Motor neuron (in vitro differentiated cells): ENCODE measurements around the gene UROC1. TPM values are rescaled to one million over a fixed set of nuclear protein-coding genes. Genes with fewer than 3 reads are reported as not detected.

Experiments
- ATAC-seq, 8 experiments: fragments of 200-7000 bp; cut with Tn5 transposase; replicated peaks in 6 of 8; 2 replicates each; pipeline ENCODE4 v1.8.0; 2021; ENCODE audit warnings: mild to moderate bottlenecking in 8 of 8, moderate library complexity in 8 of 8
- H3K27ac ChIP-seq, 2 donors: fragments of 250-450 bp; sonication (Bioruptor Pico); 2 replicates each; pipeline ENCODE4 v1.9.0; 2021; ENCODE audit warnings: antibody characterized with exemption in 2 of 2, mild to moderate bottlenecking in 2 of 2, moderate library complexity in 1 of 2
- H3K4me1 ChIP-seq, 2 donors: fragments of 250-450 bp; sonication (Bioruptor Pico); replicated peaks in 1 of 2; 2 replicates each; pipeline ENCODE4 v1.6.1; 2021; ENCODE audit warnings: antibody characterized with exemption in 2 of 2, mild to moderate bottlenecking in 2 of 2, moderate library complexity in 1 of 2
- H3K4me3 ChIP-seq, 5 donors: fragments of 250-450 bp; sonication (Bioruptor Pico); 2 replicates each; pipeline ENCODE4 v1.9.0; 2021; ENCODE audit warnings: antibody characterized with exemption in 5 of 5, mild to moderate bottlenecking in 5 of 5, moderate library complexity in 4 of 5
- WGBS, 10 experiments: fragments of 450-650 bp; shearing (Covaris generic); methylation state at CpG; one replicate each; pipeline ENCODE4 v1.0.0; 2022; 5-methylcytosine and 5-hydroxymethylcytosine counted together
- in situ Hi-C, 9 experiments: fragments of 400-800 bp; cut with MboI; loops; one replicate each; pipeline ENCODE4 v1.15.0; 2021; ENCODE audit warnings: low sequenced_read_pairs in 9 of 9, low pct_unique_long_range_greater_than_20kb in 2 of 9; ENCODE audit not compliant: unreplicated experiment in 9 of 9
- total RNA-seq, 8 experiments: library from RNA; unstranded; fragments of 300-600 nt; gene quantifications; 2 replicates each; pipeline versions ENCODE4 v1.2.3 to v1.2.4, GENCODE V29; 2022

UROC1 gene
- under 1 TPM in 6 of 8 experiments, not detected in 2; 0.04 to 0.38 (median 0.10) TPM for total RNA-seq

DNA sequence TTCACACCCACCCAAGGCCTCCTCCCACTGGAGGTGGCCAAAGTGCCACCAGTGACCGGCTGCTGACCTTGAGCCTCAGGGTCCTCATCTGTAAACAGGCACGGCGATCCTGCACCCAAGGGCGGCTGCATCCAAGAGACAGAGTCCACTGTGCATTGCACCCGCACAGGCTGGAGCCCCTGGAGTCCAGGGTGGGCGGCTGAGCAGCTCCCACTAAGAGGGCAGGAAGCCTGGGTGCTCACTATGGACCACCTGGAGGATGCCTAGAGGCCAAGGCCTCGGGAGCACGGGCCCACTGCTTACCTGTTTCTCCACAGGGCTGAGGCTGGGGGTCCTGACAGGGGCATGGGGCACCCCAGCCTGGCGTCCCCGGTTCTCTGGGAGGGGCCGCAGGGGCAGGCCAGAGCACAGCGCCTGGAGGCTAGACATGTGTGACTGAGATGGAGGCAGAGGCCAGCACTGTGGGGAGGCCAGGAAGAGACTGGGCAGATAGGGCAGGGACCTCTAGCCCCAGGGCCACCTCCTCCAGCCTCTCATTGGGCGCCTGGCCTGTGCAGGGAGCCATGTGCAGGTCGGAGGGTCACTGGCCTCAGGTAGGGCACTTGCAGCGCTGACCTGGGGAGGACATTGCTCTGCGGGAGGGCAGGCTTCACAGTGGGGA is at the start of gene UROC1:
TSS of gene UROC1 (minus strand) at position 483 of the 661 bp plus-strand sequence. CDS start at position 429, 54 bp downstream.
- peak in 2 of 8 experiments; percentile 10 to 17 for ATAC-seq
- in situ Hi-C loops = no loop called here
- Histone ChIP-seq H3K4me1 (no peaks in the 10 kb centered on the region), H3K4me3 (no peak within 1 kb of the TSS), H3K27ac (no peak within 1 kb of the TSS)
- WGBS, 10 experiments = 92% methylated on average over 2 of the region's 16 CpGs; no CpG with 5 or more reads in 9 of the 10 experiments

DNA sequence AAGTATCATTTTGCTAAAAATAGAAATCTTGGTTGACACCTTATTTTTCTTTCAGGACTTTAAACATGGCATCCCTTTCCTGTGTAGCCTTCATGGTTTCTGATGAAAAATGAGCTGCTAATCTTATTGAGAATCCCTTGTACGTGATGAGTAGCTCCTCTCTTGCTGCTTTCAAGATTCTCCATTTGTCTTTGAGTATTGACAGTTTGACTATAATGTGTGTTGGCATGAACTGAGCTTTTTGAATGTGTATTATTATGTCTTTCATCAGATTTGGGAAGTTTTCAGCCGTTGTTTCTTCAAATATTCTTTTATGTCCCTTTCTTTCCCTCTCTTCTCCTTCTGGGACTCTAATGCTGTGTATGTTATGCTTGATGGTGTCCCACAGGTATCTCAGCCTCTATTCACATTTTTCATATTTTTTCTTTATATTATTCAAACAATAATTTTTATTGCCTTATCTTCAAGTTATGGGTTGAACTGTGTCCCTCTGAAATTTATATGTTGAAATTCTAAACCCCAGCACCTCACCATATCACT is 45.2 kb upstream of the UROC1 start:
- no peak for ATAC-seq
- 12 to 81% (median 64%) methylated on average over 2 of the region's 2 CpGs; no CpG with 5 or more reads in 1 of the 10 experiments for WGBS, 10 experiments
- in situ Hi-C loops = no loop called here
- Histone ChIP-seq H3K4me3 (no peak overlapping the region), H3K4me1 (no peaks in the 10 kb centered on the region), H3K27ac (no peak overlapping the region)

DNA sequence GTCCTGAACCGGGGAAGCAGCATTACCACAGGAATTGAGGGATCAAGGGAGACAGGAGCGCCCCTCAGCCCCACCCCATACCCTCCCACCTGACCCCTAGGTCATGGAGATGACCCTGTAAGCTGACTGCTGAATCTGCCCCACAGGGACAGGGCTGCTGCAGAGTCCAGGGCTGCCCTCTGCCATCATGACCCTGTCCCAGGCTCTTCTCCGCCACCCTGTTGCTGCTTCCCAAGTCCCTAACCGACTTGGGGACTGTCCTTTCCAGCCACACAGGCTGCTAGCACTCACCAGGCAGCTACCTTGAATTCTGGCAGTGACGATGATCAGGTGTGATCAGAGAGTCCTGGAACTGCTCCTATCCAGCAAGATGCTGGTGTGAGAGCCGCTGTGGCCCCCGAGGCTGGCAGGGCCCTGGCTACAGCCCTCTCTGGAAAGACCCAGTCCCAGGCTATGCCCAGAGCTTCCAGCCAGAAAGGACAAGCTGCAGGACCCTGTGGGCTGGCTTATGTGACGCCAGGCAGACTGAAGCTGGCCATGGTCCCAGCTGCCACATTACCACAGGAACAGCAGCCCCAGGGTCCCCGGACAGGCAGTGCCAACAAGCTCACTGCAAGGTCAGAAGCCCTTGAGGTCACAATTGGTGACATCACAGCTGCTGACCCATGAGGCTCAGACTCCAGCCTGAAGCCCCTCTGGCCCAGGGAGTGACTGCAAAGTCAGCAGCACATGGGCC is 40.9 kb upstream of the UROC1 start, which contains the start of gene C3orf22:
TSS of gene C3orf22 (minus strand) at position 597 of the 736 bp plus-strand sequence. CDS start 5,542 bp downstream, outside the sequence.
- no peak for ATAC-seq
- in situ Hi-C loops = no loop called here
- Histone ChIP-seq H3K27ac (no peak within 1 kb of the TSS), H3K4me3 (no peak within 1 kb of the TSS), H3K4me1 (no peaks in the 10 kb centered on the region)
- WGBS, 10 experiments = 40 to 81% (median 59%) methylated on average over 1 to 4 of the region's 9 CpGs; no CpG with 5 or more reads in 6 of the 10 experiments

DNA sequence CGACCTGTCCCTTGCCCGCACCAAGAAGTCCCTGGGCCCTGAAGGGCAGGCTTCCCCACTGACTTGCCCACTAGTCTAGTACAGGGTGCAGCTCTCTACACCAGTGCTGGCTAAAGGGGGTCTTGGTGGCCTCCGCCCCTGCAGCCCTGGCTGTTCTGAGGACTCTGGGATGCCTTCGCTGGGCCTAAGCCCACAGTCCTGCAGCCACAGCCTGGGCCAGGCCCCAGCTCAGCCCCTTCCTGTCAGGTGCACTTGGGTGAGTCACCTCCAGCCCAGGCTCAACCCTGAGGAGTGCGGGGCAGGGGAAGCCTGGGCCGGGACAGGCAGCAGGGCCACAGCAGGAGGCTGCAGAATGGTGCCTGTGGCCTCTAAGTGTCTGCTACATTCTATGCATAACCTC is 40.2 kb upstream of the UROC1 start:
- 0% methylated on average over 1 of the region's 6 CpGs; no CpG with 5 or more reads in 9 of the 10 experiments for WGBS, 10 experiments
- H3K4me3 ChIP-seq = no peak overlapping the region
- in situ Hi-C loops = no loop called here
- ATAC-seq = no peak
- H3K27ac ChIP-seq = no peak overlapping the region
- H3K4me1 ChIP-seq = no peaks in the 10 kb centered on the region

DNA sequence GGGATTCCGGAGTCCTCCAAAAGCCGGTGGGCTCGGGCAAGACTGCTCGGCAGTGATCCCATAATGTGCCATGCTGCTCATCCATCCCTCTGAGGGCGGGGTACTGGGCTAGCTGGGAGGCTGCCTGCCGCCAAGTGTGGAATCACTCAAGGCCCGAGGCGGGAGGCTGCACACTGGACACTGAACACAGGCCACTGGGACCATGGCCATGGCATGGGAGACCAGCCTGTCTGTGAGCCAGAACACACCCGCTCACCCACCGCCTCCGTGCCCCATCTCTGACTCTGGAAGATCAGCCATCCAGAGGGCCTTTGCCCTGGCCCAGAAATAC is 39.8 kb upstream of the UROC1 start:
- in situ Hi-C loops = no loop called here
- ATAC-seq = no peak
- no CpG with 5 or more reads among the region's 11 CpGs for WGBS, 10 experiments

DNA sequence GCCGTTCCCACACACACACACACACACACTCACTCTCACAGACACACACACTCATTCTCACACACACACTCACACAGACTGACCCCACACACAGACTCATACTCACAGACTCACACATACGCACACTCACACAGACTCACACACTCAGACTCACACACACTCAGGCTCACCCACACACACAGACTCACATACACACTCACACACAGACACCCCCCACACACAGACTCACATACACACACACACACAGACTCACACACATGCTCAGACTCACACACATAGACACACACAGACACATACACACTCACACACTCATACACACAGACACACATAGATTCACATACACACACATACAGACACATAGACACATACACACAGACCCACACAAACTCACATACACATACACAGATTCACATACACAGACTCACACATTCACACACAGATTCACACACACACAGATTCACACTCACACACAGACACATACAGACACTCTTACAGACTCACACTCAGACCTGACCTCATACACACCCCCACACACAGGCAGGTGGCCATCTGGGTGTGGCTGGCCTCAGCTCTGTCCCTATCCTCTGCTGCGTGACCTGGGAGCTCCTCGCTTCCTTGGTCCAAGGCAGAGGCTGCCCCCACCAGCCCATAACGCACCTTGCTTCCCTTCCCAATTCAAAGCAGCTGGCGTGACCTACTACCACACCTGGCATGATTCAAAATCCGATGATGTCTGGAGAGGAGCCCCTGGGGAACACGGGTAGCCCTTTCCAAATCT is 39.3 kb upstream of the UROC1 start:
- Histone ChIP-seq H3K4me3 (no peak overlapping the region), H3K27ac (no peak overlapping the region), H3K4me1 (no peaks in the 10 kb centered on the region)
- in situ Hi-C loops = no loop called here
- ATAC-seq = no peak
- 40 to 100% (median 100%) methylated on average over 1 to 7 of the region's 8 CpGs; no CpG with 5 or more reads in 3 of the 10 experiments for WGBS, 10 experiments

More for the DNA sequence above, 39.8 kb upstream of the UROC1 start:
- Histone ChIP-seq H3K4me1 (no peaks in the 10 kb centered on the region), H3K27ac (no peak overlapping the region), H3K4me3 (no peak overlapping the region)

DNA sequence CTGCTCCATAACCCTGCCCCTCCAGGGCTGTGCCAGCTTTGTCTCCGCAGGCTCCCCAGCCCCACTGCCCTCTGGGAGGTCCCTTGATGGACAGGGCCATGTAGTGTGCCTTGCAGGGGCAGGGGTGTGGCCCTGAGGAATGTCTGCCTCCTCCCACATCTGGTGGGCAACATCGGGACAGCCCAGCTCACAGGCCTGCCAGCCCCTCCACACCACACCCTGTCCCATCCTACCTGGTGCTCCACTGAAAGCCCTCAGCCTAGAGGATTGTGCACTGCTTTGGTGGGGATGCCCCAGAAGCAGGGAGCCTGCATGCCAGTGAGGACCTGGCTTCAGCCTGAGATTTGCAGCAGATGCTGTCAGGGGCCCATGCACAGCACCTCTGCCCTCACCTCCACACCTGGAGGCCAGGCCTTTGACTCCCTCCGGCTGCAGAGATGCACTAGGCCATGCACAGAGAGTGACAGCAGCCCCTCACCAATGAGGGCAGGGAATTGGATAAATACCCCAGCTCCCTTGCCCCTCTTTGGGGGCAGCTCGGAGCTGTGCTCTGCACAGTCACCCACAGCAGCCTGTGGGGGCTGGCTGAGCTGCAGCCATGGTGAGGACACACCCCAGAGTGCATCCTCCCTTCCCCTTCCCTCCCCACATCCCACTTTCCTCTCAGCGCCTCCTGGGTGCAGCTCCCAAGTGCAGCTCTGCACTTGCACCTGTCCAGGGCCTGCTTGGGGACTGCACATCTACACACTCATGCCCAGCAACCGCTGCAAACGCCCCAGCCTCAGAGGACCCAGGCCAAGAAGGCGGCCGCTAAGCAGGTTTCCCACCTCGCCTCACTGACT is 38.4 kb upstream of the UROC1 start:
- H3K4me1 ChIP-seq = no peaks in the 10 kb centered on the region
- in situ Hi-C loops = no loop called here
- H3K4me3 ChIP-seq = no peak overlapping the region
- WGBS, 10 experiments = 47 to 100% (median 88%) methylated on average over 1 to 5 of the region's 10 CpGs; no CpG with 5 or more reads in 4 of the 10 experiments
- H3K27ac ChIP-seq = no peak overlapping the region
- no peak for ATAC-seq

DNA sequence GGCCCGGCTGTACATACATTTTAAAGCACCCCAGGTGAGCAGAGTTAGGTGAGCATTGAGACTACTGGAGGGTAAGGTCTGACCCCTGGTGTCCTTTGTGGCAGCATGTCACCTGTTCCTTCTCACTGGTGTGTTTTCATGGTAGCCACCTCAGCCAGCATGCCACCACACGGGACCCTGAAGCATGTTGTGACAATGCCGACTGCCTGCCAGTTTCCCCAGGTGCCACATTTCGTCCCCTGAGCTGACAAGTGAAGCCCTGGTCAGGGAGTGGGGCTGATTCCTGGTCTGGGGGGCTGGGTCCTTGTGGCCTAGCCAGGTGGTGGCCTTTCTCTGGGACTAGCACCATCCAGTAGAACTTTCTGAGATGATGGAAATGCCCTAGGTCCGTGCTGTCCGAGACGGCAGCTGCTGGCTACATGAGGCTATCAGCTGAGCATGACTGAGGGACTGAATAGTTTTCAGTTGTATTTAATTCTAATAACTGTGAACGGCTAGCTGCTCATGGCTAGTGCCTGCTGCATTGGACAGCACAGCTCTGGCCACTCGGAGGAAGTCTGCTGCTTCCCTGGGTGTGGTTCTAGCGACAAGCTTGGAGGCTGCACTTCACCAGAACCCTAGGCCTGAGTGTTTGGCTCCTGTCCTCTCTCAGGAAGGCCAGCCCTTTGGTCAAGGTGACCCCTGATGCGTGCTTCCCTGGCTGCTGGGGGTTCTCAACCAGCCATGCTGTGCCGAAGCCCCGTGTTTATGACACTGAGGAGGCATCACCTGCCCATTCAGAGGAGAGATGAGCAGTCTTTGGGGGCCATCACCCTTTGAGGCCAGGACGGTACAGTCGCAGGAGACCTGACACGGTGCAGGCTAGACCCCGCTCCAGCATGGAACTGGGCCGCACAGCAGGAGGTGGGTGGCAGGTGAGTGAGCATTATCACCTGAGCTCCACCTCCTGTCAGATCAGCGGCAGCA is 37.3 kb upstream of the UROC1 start:
- ATAC-seq = peak in 1 of 8 experiments; percentile 23
- in situ Hi-C loops = no loop called here
- WGBS, 10 experiments = 65 to 96% (median 90%) methylated on average over 1 to 5 of the region's 19 CpGs; no CpG with 5 or more reads in 5 of the 10 experiments
- no peaks in the 10 kb centered on the region for H3K4me1 ChIP-seq
- no peak overlapping the region for H3K4me3 ChIP-seq
- no peak overlapping the region for H3K27ac ChIP-seq

DNA sequence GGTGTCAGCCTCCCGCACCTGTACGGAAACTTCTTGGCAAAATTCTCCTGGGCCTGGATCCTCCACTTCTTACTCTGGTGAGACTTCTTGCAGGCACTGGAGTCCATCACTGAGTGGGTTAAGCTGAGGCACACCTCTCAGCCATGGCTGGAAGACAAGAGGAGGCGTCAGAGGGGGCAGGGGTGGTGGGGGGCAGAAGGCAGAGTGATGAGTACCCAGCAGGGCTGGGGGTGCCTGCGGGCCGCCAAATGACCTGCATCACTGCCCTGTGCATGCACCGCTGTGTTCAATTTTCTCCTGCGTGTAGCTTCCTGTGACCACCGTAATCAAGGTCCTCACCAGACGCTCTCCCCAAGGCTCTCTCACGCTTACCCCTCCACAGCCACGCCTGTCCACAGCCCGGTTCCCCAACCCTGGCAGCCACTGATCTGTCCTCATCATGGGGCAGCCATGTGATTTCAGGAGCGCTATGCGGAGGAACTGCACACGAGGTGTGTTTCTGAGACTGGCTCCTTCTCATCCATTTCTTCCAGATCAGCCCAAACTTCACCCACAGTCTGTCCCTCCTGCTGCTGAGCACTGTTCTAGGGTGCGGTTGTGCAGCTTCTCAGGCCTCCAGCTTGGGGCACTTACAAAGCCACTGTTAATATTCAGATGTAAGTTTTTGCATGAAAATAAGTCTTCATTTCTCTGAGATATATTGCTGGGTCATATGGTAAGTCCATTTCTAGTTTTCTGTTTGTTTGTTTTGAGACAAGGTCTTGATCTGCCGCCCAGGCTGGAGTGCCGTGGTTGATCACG is 35.9 kb upstream of the UROC1 start:
- no peak overlapping the region for H3K4me3 ChIP-seq
- in situ Hi-C loops = no loop called here
- WGBS, 10 experiments = 51 to 100% (median 86%) methylated on average over 2 to 8 of the region's 19 CpGs; no CpG with 5 or more reads in 3 of the 10 experiments

DNA sequence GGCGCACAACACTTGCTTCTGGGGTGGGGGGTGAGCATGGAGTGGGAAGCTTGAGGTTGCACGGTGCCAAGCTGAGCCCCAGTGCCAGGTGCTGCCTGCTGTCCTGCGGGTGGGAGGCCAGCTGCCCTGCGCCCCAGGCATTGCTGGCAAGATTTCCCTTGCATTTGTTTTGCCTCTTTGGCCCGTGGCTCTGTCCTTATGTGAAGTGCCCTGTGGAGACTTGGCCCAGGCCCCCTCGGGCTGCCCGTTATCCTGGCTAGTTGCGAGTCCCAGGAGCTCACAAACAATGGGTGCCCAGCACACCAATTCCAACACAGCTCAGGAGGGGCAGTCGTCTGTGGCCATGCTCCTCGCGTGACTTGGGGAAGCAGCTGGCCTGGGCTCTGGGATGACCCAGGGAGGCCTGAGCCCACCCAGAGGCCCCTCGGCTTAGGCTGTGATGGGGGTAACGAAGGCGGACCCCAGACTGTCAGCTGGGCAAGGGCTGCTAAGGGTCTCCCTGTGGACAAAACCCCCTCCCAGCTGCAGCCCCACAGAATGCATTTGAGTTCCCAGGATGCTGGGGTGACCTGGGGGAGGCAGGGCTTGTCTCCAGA is 35.2 kb upstream of the UROC1 start:
- WGBS, 10 experiments = 60 to 100% (median 80%) methylated on average over 1 to 2 of the region's 14 CpGs; no CpG with 5 or more reads in 7 of the 10 experiments
- H3K27ac ChIP-seq = no peak overlapping the region
- in situ Hi-C loops = no loop called here
- H3K4me3 ChIP-seq = no peak overlapping the region
- peaks cover 0 to 6% of the 10 kb centered on the region in 2 donors for H3K4me1 ChIP-seq
- ATAC-seq = no peak

More for the DNA sequence above, 35.9 kb upstream of the UROC1 start:
- peak in 3 of 8 experiments; percentile 30 to 65 (median 59) for ATAC-seq
- H3K27ac ChIP-seq = no peak overlapping the region
- H3K4me1 ChIP-seq = peaks cover 0 to 6% of the 10 kb centered on the region in 2 donors
